ENCODE results near the gene DMXL1. TPM values are rescaled to one million over a fixed set of nuclear protein-coding genes. Genes with fewer than 3 reads are reported as not detected.
A peak's percentile ranks its signal among the peaks of the same experiment; 100 is the strongest.

The DMXL1 gene
- total and polyA plus RNA-seq, 2 experiments from 2014 or later: 12.0 to 32.4 TPM

- no peak overlapping the region for H3K27ac ChIP-seq
- no peaks in the 10 kb centered on the region for H4K20me1 ChIP-seq (ENCODE audit: insufficient read depth)
- peaks cover 10% of the 10 kb centered on the region for H3F3A ChIP-seq (ENCODE audit: insufficient read depth)
- no peaks in the 10 kb centered on the region for H3K36me3 ChIP-seq (ENCODE audit: low read depth)
- H3K4me3 ChIP-seq: no peak overlapping the region
- no peak overlapping the region for H3K9ac ChIP-seq
- H2AFZ ChIP-seq: no peak overlapping the region
- DNase-seq: no peak
- no peaks in the 10 kb centered on the region for H3K79me2 ChIP-seq (ENCODE audit: insufficient read depth)
- WGBS, 2 experiments (ENCODE audit: low coverage in 1 of 2, low lambda C conversion rate in 2 of 2, missing lambda C conversion rate in 2 of 2): 97% methylated on average over 5 of the region's 5 CpGs
- H3K4me1 ChIP-seq (ENCODE audit: insufficient read depth): peaks cover 12% of the 10 kb centered on the region
- H3K9me3 ChIP-seq (ENCODE audit: low read depth): no peaks in the 10 kb centered on the region
- no peak for TF ChIP-seq EZH2phosphoT487 (IDR thresholded peaks at IDR 0.05; ENCODE audit: insufficient read depth, low read depth)
- no peak for TF ChIP-seq EZH2 (IDR thresholded peaks at IDR 0.05; ENCODE audit: insufficient read depth, poor library complexity, severe bottlenecking)
- H3K4me2 ChIP-seq (ENCODE audit: unreplicated experiment): peak overlapping the region; percentile 5
- no peaks in the 10 kb centered on the region for H3K27me3 ChIP-seq (replicated peaks; ENCODE audit: insufficient read depth)
- in situ Hi-C loops (cut with MboI): no loop called here
- no peaks in the 10 kb centered on the region for H3K9me2 ChIP-seq (ENCODE audit: insufficient read depth)
Measured at GRCh38 chr5:119274030-119274766, 203.3 kb downstream of the DMXL1 start.

- Histone ChIP-seq H3K4me1 (ENCODE audit: insufficient read depth) (peaks cover 12% of the 10 kb centered on the region), H3K36me3 (ENCODE audit: low read depth) (no peaks in the 10 kb centered on the region), H4K20me1 (ENCODE audit: insufficient read depth) (no peaks in the 10 kb centered on the region), H3K4me3 (no peak overlapping the region), H3K9ac (no peak overlapping the region), H2AFZ (no peak overlapping the region), H3K27me3 (replicated peaks; ENCODE audit: insufficient read depth) (no peaks in the 10 kb centered on the region), H3K9me2 (ENCODE audit: insufficient read depth) (no peaks in the 10 kb centered on the region), H3K79me2 (ENCODE audit: insufficient read depth) (no peaks in the 10 kb centered on the region), H3K4me2 (ENCODE audit: unreplicated experiment) (peak overlapping the region; percentile 5), H3K27ac (peak overlapping the region; percentile 5; the same call in 1 of the 2 replicates), H3F3A (ENCODE audit: insufficient read depth) (peaks cover 10% of the 10 kb centered on the region), H3K9me3 (ENCODE audit: low read depth) (no peaks in the 10 kb centered on the region)
- in situ Hi-C loops (cut with MboI): no loop called here
- TF ChIP-seq EZH2phosphoT487 (IDR thresholded peaks at IDR 0.05; ENCODE audit: insufficient read depth, low read depth): no peak
- TF ChIP-seq EZH2 (IDR thresholded peaks at IDR 0.05; ENCODE audit: insufficient read depth, poor library complexity, severe bottlenecking): no peak
- DNase-seq: peak; percentile 75
Measured at GRCh38 chr5:119274767-119275130, 203.9 kb downstream of the DMXL1 start.

GRCh38 chr5:119275146-119275545, 204.3 kb downstream of the DMXL1 start:
- DNase-seq: peak; percentile 55
- Histone ChIP-seq H3K27ac (peak overlapping the region; percentile 5; the same call in 1 of the 2 replicates), H3K9me2 (ENCODE audit: insufficient read depth) (no peaks in the 10 kb centered on the region), H3K4me3 (no peak overlapping the region), H3K79me2 (ENCODE audit: insufficient read depth) (no peaks in the 10 kb centered on the region), H3K9me3 (ENCODE audit: low read depth) (no peaks in the 10 kb centered on the region), H3K9ac (no peak overlapping the region), H2AFZ (no peak overlapping the region), H3K4me2 (ENCODE audit: unreplicated experiment) (peak overlapping the region; percentile 5), H3K27me3 (replicated peaks; ENCODE audit: insufficient read depth) (no peaks in the 10 kb centered on the region), H3K36me3 (ENCODE audit: low read depth) (no peaks in the 10 kb centered on the region), H4K20me1 (ENCODE audit: insufficient read depth) (no peaks in the 10 kb centered on the region), H3K4me1 (ENCODE audit: insufficient read depth) (peaks cover 12% of the 10 kb centered on the region), H3F3A (ENCODE audit: insufficient read depth) (peaks cover 10% of the 10 kb centered on the region)
- in situ Hi-C loops (cut with MboI): no loop called here
- 86 to 88% methylated on average over 6 of the region's 6 CpGs for WGBS, 2 experiments (ENCODE audit: low coverage in 1 of 2, low lambda C conversion rate in 2 of 2, missing lambda C conversion rate in 2 of 2)
- no peak for TF ChIP-seq EZH2 (IDR thresholded peaks at IDR 0.05; ENCODE audit: insufficient read depth, poor library complexity, severe bottlenecking)
- TF ChIP-seq EZH2phosphoT487 (IDR thresholded peaks at IDR 0.05; ENCODE audit: insufficient read depth, low read depth): no peak

- in situ Hi-C loops (cut with MboI): no loop called here
- WGBS, 2 experiments (ENCODE audit: low coverage in 1 of 2, low lambda C conversion rate in 2 of 2, missing lambda C conversion rate in 2 of 2): 99 to 100% methylated on average over 3 of the region's 3 CpGs
- TF ChIP-seq EZH2phosphoT487 (IDR thresholded peaks at IDR 0.05; ENCODE audit: insufficient read depth, low read depth) (no peak), EZH2 (IDR thresholded peaks at IDR 0.05; ENCODE audit: insufficient read depth, poor library complexity, severe bottlenecking) (no peak)
Measured at GRCh38 chr5:119275601-119276173, 204.8 kb downstream of the DMXL1 start.

More at GRCh38 chr5:119275601-119276173, 204.8 kb downstream of the DMXL1 start:
- H3K27ac ChIP-seq: no peak overlapping the region
- no peaks in the 10 kb centered on the region for H4K20me1 ChIP-seq (ENCODE audit: insufficient read depth)
- no peak overlapping the region for H3K4me3 ChIP-seq
- DNase-seq: no peak
- H3K4me1 ChIP-seq (ENCODE audit: insufficient read depth): peaks cover 12% of the 10 kb centered on the region
- H3K36me3 ChIP-seq (ENCODE audit: low read depth): no peaks in the 10 kb centered on the region
- H2AFZ ChIP-seq: no peak overlapping the region
- peaks cover 10% of the 10 kb centered on the region for H3F3A ChIP-seq (ENCODE audit: insufficient read depth)
- H3K27me3 ChIP-seq (replicated peaks; ENCODE audit: insufficient read depth): no peaks in the 10 kb centered on the region
- H3K9me2 ChIP-seq (ENCODE audit: insufficient read depth): no peaks in the 10 kb centered on the region
- no peaks in the 10 kb centered on the region for H3K79me2 ChIP-seq (ENCODE audit: insufficient read depth)
- no peak overlapping the region for H3K9ac ChIP-seq
- H3K9me3 ChIP-seq (ENCODE audit: low read depth): no peaks in the 10 kb centered on the region
- H3K4me2 ChIP-seq (ENCODE audit: unreplicated experiment): no peak overlapping the region

Measured in GM23248 (cell line).